NT2/D1 (cell line): ENCODE results near the gene RGMA.

ENCODE experiments used
- SUZ12 ChIP-seq: IDR thresholded peaks from 2 replicates; pipeline ENCODE4 v1.6.1; 2011; ENCODE audit not compliant: insufficient read length, insufficient read depth; ENCODE audit errors: extremely low read depth
- YY1 ChIP-seq: IDR thresholded peaks from 2 replicates; pipeline ENCODE4 v1.6.1; 2011; ENCODE audit not compliant: insufficient read length, insufficient read depth

- TF ChIP-seq YY1, result no peak
- TF ChIP-seq SUZ12, result no peak
These were observed 13.2 kb upstream of the RGMA start for GRCh38 chr15:93102211-93102610.
